Activated CD8-positive, alpha-beta memory T cell treated with anti-CD3 and anti-CD28 coated beads for 1 hour (primary cell): ENCODE results near the gene ACP2.
"Not testable (repeated sequence)": the region's sequence is repeated elsewhere in the genome, so short reads cannot be mapped to it uniquely, and the experiment has no call there.

Experiments
- DNase-seq, 2 donors: peaks; one replicate each; pipeline ENCODE4 v3.0.0-alpha.2; 2020; ENCODE audit warnings: low read depth in 1 of 2; ENCODE audit errors: extremely low read depth in 1 of 2

The ACP2 gene

GRCh38 chr11:47208008-47208552, 40.5 kb downstream of the ACP2 start:
- not testable (repeated sequence) for DNase-seq

- no peak for DNase-seq
These were observed 41.2 kb downstream of the ACP2 start for GRCh38 chr11:47207459-47207858.

GRCh38 chr11:47206577-47206976, 42.0 kb downstream of the ACP2 start:
- not testable (repeated sequence) for DNase-seq

GRCh38 chr11:47204637-47204989, 44.0 kb downstream of the ACP2 start:
- no peak for DNase-seq

- no peak for DNase-seq
These were observed 46.0 kb downstream of the ACP2 start for GRCh38 chr11:47202576-47202975.

- DNase-seq = no peak
These were observed 47.6 kb downstream of the ACP2 start for GRCh38 chr11:47201015-47201414.

GRCh38 chr11:47198161-47198560, 50.5 kb downstream of the ACP2 start:
- DNase-seq = not testable (repeated sequence)

GRCh38 chr11:47192111-47192510, 56.5 kb downstream of the ACP2 start:
- DNase-seq = no peak

- not testable (repeated sequence) for DNase-seq
These were observed 57.5 kb downstream of the ACP2 start for GRCh38 chr11:47191137-47191536.
